COR-L47 (cell line): ENCODE measurements around the gene ZDHHC11.
"Not testable (repeated sequence)": the region's sequence is repeated elsewhere in the genome, so short reads cannot be mapped to it uniquely, and the experiment has no call there.

Experiments
- DNase-seq: peaks from one replicate; lab custom pipeline; 2025; lab: John Stamatoyannopoulos, UW

Gene ZDHHC11

GRCh38 chr5:859798-860296 lies 9.1 kb upstream of the ZDHHC11 start:
- no peak for DNase-seq

GRCh38 chr5:859391-859790 lies 8.6 kb upstream of the ZDHHC11 start:
- DNase-seq = no peak

- no peak for DNase-seq
Observed at GRCh38 chr5:858726-859125, 7.9 kb upstream of the ZDHHC11 start.

GRCh38 chr5:856531-857425 lies 6.0 kb upstream of the ZDHHC11 start:
- no peak for DNase-seq

- DNase-seq = no peak
Observed at GRCh38 chr5:855771-856530, 5.2 kb upstream of the ZDHHC11 start.

- no peak for DNase-seq
Observed at GRCh38 chr5:854966-855743, 4.4 kb upstream of the ZDHHC11 start.

GRCh38 chr5:854217-854616 lies 3.4 kb upstream of the ZDHHC11 start:
- DNase-seq = no peak

GRCh38 chr5:853416-854090 lies 2.8 kb upstream of the ZDHHC11 start:
- not testable (repeated sequence) for DNase-seq

GRCh38 chr5:852431-853401 lies 1.9 kb upstream of the ZDHHC11 start:
- no peak for DNase-seq

GRCh38 chr5:852018-852417 lies 1.2 kb upstream of the ZDHHC11 start:
- no peak for DNase-seq

- no peak for DNase-seq
Observed at GRCh38 chr5:851553-851952, 767 bp upstream of the ZDHHC11 start.

GRCh38 chr5:851076-851475 lies 290 bp upstream of the ZDHHC11 start:
- DNase-seq = no peak

- DNase-seq = no peak
Observed at GRCh38 chr5:849651-850301, 1.0 kb downstream of the ZDHHC11 start.

- DNase-seq = no peak
Observed at GRCh38 chr5:848671-849111, 2.1 kb downstream of the ZDHHC11 start.

- DNase-seq = not testable (repeated sequence)
Observed at GRCh38 chr5:847736-848135, 3.0 kb downstream of the ZDHHC11 start.

- DNase-seq = not testable (repeated sequence)
Observed at GRCh38 chr5:847212-847611, 3.6 kb downstream of the ZDHHC11 start.

- DNase-seq = not testable (repeated sequence)
Observed at GRCh38 chr5:846602-847091, 4.1 kb downstream of the ZDHHC11 start.

GRCh38 chr5:845676-846601 lies 4.8 kb downstream of the ZDHHC11 start:
- not testable (repeated sequence) for DNase-seq
